HG03442 (cell line): ENCODE measurements around the gene LRMDA.

ENCODE experiments used
- ATAC-seq: cut with Tn5 transposase; IDR thresholded peaks from one replicate; pipeline ENCODE4 v1.9.1; 2021; ENCODE audit warnings: mild to moderate bottlenecking, moderate library complexity; ENCODE audit not compliant: unreplicated experiment

The LRMDA gene

DNA sequence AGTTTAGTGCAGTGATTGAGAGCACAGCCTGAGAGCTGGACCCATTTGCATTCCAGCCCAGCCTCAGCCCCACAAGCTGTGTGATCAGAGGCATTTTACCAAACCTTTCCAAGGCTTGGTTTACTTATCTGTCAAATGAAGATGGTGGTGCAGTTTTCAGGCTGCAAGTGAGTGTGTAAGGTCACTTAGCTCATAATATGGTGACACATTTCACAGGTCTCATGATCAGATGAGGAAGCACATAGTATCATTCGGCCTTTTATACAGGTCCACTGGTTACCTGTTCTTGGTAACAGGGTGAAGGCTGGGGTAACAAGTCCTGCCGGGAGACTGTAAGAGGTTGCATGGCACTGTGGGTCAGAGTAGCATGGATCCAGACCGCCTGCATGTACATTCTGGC, 371.7 kb downstream of the LRMDA start:
- no peak for ATAC-seq

DNA sequence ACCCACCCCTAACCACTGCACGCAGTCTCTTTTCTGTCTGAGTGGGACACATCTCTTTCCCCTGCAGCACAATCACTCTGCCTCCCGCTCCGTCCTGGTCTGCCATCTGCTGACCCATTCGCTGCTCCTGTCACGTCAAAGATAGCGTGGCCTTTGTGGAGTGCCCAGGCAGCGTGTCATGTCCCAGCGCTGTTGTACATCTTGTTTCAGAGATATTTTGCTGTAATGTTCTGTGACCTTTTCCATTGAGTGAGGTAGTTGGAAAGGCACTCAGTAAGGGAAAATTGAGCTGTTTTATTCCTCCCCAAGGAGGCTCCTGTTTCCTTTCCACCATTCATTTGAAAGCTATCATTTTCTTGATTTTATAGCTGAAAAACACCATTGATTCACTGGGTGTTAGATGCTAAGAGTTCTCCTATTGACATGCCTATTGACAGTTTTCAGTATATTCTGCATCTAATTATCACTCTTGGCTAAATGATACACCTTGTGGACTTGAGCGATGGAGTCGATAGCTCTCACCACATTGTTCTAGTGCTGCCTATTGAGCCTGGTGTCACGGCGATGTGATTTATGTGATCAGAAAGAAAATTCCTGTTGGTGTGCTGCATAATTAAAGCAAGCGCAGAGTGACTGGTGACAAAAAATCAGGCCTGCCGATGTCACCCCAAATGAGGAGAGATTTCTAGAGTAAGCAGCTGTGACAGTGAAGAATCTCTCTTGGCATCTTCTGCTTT, 372.6 kb downstream of the LRMDA start:
- ATAC-seq, result no peak

DNA sequence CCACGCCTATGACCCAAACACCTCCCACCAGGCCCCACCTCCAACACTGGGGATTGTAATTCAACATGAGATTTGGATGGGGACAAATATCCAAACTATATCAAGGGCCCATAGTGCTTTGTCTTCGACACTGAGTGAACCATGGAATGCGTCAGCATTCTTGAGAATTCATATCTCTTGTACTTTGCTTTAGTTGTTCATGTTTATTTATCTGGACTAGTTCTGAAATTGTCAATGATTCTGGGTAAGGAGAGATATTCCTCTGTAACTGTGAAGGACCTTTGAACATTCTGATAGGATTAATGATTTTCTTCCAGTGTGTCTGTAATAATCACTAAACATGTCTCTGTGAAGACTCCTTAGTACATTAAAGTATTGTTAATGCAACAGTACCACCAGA, 374.8 kb downstream of the LRMDA start:
- no peak for ATAC-seq

DNA sequence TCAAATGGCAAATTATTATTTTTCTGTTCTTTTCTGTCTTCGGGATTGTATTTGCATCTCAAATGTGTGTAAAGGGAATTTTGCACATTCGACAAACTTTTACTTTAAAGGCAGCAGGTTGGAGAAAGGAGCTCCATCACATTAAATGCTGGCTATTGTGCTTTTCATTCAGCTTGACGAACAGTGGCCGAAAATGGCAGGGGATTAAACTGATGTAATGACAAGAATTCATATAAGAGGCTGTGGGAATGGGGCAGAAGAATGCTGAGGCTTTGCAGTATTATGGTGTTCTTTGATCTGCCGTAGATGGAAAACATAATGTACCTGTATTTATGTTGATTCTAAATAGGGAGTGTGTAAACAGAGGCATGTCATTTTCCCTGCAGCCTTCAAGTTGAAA, 376.0 kb downstream of the LRMDA start:
- ATAC-seq, result no peak

DNA sequence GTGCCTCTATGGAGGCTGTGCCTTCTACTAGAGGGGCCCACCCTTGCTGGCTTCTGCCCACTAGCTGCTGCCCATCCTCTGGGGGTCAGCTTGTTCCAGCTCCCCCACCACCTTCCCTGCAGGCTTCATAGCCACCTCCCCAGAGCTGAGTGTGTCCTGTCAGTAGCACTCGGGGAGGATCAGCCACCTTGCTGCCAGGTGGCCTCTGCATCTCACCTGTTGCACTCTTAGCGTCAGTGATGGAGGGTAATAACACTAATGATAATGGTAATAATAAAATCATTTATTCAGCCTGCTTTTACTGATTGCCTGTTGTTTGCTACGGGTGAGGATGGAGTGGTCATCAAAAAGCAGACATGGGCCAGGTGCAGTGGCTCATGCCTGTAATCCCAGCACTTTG, 377.6 kb downstream of the LRMDA start:
- ATAC-seq, result no peak

DNA sequence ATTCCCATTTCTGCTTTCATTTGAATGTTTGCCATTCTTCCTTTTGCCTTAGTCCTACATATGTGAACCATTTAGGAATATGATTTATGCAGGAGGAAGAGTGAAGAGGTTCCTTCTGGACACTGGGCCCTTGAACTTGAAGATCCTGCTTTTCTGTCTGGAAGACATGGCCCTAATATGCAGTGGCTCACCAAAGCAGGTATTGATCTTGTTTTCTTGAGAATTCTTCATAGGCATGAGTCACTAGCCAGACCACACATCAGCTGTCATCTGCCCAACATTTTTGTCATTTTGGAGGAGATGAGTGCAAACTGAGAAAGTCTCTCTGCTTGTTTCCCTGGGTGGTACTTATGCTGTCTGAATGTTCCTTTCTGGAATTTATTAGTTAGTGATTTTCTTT, 382.6 kb downstream of the LRMDA start:
- no peak for ATAC-seq

DNA sequence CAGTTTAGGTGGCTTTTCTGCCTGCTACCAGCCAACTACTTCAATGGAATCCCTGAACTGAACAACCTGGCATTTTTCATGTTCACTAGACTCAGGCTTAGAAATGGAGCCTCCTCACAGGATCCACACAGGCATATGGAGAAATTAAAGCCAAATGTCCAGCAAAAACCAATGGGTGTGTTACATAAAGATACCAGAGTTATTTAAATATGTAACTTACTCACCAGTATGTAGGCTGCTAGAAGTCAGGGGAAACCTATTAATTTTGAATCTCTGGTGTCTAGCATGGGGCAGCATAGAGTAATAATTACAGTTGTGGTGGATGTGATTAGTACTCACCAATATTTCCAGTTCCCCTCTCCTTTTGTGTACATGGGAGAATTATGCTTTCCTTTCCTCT, 383.6 kb downstream of the LRMDA start:
- no peak for ATAC-seq

DNA sequence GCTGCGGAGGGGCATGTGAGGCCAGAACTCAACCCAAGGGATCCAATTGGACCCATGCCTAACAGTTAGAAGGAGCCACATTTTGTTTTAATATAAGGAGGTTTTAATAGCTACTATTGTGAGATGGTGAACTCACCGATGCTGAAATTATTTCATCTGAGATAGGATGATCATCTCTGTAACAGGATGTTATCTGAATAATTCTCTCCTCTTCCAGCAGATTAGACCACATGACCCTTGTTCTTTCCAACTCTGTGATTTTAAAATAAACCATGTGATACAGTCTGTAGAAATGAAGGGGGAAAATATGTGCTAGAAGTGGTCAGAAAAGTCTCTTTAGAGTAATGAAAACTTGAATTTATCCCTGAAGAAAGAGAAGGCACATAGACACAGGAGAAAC, 385.8 kb downstream of the LRMDA start:
- no peak for ATAC-seq

DNA sequence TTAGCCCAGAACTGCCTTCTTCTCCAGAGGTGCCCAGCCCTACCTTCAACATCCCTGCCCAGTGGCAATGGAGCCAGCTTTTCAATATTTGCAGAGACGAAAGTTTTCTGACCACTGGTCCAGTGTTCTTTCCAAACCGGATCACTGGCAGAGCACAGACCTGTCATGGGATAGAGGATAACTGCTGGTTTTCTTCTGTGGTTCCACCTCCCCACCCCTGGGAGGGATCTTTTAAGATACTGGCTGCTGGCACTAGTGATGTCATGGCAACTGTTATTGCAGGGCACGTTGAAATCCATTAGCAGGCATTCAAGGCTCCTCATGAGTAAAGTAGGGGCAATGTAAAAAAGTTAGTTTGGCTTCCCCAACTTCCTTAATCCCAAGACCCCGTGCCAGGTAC, 387.1 kb downstream of the LRMDA start:
- ATAC-seq, result no peak

DNA sequence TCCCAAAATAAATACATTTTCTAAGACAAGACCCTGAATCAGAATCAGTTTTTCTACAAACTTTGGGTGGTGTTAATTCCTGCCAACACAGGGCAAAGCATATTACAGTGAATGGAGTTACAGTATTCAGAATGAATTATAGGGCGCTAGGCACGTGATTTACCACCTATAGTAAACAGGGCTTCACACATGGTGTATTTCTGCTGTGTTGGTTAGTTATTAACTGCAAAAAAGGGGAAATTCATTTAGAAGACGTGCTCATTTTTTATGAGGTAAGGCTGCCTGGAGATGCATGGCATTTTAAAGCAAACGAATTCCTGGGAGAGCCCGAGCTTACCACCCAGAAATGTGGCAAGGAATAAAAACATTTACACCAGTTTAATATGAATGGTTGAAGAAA, 393.8 kb downstream of the LRMDA start:
- ATAC-seq, result no peak

DNA sequence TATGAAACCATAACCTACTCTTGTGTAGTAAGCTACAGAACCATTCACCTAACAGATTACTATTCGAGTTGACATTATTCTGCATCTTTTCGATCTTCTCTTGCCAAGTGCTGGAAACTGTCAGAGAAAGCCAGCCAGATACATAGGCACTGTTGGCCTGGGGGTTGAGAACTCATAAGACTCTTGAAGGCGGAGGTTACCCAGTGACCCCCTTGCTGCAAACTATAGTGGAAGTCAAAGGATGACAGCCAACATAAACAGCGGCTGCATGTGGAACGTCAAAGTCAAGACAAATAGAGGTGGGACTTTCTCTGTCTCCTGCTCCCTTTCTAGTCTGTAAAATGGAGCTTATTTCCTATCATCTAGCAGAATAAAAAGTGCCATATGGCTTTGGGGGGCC, 394.2 kb downstream of the LRMDA start:
- ATAC-seq, result no peak

DNA sequence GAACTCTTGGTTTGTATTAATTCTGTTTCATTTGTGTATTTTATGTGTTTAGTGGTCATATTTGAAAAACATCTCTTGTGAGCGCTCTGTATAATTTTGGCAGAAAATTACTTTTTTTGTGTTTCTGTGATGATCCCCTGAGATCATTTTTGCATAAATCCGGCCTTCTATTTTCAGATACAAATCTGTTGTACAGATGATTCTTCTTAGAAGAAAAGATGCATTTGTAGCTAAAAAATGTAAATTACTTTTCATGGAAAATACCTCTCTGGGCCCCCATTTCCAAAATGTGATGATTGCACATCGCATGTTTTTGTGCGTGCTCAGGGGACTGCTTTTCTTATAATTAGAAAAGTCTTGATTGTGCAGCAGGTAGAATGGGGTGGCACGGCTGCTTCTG, 395.4 kb downstream of the LRMDA start:
- ATAC-seq, result no peak

DNA sequence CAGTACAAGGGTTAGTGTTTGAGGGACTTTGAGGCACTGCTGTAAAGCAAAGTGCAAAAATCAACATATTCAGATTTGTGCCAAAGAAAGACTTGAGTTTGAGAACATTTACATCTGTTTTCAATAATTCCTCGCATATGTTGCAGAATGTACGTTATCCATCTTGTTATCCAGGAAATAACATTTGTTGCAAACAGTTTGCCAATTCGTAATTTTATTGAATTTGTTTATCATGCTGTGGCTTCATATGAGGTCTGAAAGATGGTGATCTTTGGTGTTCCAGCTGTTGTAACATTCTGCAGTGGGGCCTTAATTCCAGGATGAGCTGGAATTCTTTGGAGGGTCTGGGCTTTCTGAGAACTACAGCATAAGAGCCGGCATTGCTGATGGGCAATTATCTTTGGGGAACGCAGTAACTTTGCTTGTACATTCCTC, 396.2 kb downstream of the LRMDA start:
- ATAC-seq, result no peak

DNA sequence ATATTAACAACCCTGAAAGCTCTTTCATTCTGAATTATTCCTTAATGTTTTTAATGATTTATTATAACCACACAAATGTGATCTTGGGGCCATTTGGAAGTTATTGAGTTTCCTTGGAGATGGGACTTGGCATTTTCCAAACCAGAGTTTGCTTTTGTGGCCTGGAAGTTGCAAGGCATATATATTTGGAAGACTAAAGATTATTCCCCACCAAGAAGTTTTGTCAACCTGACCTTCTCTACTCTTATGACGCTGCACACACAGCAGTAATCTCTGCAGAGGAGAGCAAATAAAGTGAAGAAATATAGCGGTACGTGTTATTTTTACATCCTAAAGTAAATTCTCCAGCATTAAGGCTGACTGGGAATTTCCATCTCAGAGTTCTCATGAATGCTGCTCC, 397.0 kb downstream of the LRMDA start:
- no peak for ATAC-seq

DNA sequence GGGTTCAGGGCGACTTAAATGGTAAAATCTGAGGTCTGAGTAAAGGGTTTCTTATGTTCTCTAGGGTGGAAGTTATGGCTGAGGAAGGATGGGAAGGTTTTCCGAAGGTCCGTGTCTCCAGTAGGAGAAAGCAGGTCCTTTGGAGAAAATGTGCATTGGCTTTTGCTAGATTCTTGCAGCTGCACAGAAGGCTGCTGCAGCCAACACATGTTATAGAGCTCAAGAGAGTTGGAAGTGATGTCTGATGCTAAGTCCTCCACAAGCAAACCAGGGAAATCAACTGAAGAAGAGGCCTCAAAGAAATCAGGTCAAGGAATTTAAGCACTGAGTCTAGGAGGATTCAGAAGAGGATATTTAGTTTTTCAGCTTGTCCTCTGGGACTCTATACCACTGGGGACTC, 404.6 kb downstream of the LRMDA start:
- ATAC-seq, result no peak

DNA sequence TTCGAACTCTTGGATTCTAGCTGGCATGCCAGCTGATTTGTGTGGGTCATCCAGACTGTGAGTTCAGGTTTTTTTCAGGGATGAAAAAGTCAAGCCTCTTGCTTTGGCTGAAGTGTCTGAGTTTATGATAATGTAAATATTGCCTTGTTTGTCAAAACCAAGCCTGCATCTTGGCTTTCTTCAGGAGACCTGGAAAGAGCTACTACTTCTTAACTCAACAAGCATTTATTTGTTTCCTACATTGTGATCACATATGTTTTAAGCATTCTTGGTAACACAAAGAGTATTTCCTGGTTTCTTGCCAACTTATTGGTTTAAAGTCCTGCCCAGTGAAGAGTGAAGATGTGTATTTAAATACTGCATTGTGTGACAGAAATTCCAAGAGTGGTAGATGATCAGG, 407.1 kb downstream of the LRMDA start:
- no peak for ATAC-seq

DNA sequence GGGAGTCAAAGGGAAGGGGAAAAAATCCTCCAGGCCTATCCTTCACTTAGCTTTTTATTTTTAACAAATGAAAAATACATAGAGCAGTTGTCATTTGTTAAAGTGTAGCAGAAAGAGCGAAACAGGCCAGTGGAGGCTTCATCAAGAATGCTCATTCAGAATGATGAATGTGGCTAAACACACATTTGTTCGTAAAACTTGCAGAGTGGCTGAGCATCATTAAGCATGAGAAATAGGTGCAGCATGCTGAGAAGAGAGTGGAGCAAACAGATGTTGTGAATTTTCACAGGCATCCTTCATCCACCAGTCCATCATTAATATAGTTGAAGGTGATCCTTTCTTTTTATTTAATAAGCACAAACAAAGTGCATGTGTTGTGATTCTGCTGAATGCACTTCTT, 407.6 kb downstream of the LRMDA start:
- no peak for ATAC-seq

DNA sequence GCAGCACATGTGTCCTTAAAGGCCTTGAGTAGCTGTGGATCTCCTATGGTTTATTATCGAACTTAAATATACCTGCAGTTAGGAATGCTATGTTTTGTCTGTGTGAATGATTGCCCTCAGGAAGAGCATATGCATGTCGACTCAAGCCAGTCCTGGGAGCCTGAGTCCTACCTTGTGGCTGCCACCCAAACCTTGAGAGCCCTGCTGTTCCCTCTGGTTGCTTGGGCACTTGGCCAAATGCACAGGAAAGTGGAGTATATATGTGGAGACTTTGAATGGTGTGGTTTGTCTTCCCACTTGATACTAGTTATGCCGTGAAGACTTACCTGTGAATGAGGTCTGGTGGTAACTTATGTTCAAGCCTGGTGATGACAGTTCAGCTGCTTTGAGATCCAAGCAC, 409.8 kb downstream of the LRMDA start:
- ATAC-seq, result no peak

DNA sequence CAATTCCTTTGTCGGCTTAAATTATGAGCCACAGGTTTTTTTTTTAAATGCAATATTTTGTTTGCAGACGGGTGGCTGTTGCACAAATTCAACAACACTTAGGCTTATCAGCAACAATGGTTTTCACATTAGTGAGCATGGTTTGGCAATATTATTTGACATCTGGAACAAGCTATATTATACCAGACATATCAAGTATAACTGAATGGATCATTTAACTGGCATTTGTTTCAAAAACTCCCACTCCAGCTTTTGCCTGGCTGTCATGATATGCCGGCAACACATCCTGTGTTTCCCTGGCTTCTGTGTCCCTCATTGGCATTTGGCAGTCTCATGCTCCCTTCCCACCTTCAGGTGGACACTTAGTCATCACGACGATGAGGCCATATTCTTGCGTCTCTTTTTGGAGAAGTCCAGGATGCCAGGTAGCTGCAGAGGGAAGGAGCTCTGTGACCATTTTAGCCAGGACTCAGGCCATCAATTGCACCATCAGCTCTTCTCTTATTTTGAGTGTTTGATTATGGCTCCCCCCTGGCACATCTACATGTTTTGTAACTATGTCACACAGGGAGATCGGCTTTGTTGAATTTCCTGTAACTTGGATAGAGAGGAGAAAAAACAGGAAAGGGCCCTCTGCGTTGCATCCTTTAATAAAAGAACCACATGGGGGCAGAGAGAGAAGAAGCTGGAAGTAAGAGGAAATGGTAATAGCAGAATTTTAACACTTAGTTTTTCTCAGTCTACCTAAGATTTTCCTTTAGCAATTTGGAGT, 413.9 kb downstream of the LRMDA start:
- no peak for ATAC-seq

DNA sequence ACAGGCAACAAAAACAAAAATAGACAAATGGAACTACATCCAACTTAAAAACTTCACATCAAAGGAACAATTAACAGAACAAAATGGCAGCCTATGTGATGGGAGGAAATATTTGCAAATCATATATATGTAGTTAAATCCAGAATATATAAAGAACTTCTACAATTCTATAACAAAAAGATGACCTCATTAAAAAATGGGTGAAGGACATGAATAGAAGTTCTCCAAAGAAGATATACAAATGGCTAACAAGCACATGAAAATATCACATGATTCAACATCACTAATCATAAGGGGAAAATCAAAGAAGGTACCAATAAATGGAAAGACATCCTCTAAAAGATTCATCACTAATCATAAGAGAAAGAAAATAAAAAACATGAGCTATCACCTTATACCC, 416.1 kb downstream of the LRMDA start:
- ATAC-seq, result no peak

DNA sequence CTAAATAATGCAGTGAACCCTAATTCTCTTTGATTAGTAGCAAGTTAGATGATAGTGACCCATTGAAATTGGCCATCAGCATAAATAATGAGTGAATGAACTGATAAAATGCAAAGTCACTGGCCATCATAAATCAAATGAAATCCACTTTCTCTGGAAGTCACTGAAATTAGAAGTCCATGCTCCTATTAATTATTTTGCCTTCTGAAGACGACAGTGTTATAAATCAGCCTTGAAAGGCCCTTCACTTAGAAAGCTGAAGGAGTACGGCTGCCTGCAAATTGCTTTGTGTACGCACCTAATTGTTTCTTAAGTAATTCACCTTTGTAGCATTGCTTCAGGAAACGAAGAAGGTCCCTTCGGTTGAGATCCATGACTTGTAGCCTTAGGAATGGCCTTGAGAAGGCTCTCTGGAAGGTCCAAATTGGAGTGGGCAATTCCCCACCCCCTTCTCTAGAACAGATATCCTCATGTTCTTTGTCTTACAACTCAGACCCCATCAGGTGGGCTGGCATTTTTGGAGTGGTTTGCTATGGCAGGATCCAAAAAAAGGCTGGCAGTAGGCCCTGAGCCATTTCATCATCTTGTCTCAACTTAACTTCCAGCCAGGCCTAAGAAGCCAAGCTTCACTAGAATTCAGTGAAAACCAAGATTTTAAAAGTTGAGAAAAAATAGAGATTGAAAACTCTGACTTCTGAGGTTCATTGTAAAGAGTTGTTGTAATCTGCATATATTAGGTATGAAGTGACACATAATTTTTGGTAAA, 420.3 kb downstream of the LRMDA start:
- no peak for ATAC-seq
